Measurements from ENCODE around the gene ANKRD6. TPM values are rescaled to one million over a fixed set of nuclear protein-coding genes. Genes with fewer than 3 reads are reported as not detected.
A peak's percentile ranks its signal among the peaks of the same experiment; 100 is the strongest.

Gene ANKRD6
- polyA plus RNA-seq, 3 donors: 0.93 to 3.0 (median 1.2) TPM

GRCh38 chr6:89602166-89602565 is 169.2 kb downstream of the ANKRD6 start:
- WGBS (ENCODE audit: insufficient coverage): 93% methylated on average over 3 of the region's 6 CpGs

GRCh38 chr6:89604653-89605052 is 171.7 kb downstream of the ANKRD6 start:
- Histone ChIP-seq H3K36me3 (replicated peaks in 1 of 2; ENCODE audit: control insufficient read depth in 1 of 2, insufficient read depth in 2 of 2, low read length in 2 of 2) (no peaks in the 10 kb centered on the region), H3K4me2 (replicated peaks; ENCODE audit: extremely low read depth, low read length, poor library complexity, severe bottlenecking) (no peak overlapping the region), H3K27ac (ENCODE audit: low read depth in 1 of 2, low read length in 2 of 2) (no peak overlapping the region), H3K4me3 (replicated peaks in 1 of 3; ENCODE audit: low read depth in 2 of 3, low read length in 3 of 3) (no peak overlapping the region), H3K79me2 (ENCODE audit: insufficient read depth, low read length) (no peaks in the 10 kb centered on the region), H3K27me3 (ENCODE audit: control insufficient read depth in 2 of 2, insufficient read depth in 2 of 2, low read length in 2 of 2) (no peaks in the 10 kb centered on the region), H3K4me1 (ENCODE audit: control insufficient read depth in 1 of 2, insufficient read depth in 2 of 2, low read length in 2 of 2) (no peaks in the 10 kb centered on the region), H3K9ac (ENCODE audit: insufficient read depth, low read length, poor library complexity, severe bottlenecking) (no peak overlapping the region), H4K20me1 (ENCODE audit: insufficient read depth, low read length) (no peaks in the 10 kb centered on the region), H3K9me3 (replicated peaks in 1 of 2; ENCODE audit: control insufficient read depth in 1 of 2, insufficient read depth in 1 of 2, low read length in 2 of 2) (no peaks in the 10 kb centered on the region), H2AFZ (ENCODE audit: insufficient read depth, low read depth, low read length, poor library complexity, severe bottlenecking) (no peak overlapping the region)
- H3K4me3 Mint-ChIP-seq: no peak overlapping the region
- no peak for TF ChIP-seq CTCF (IDR thresholded peaks at IDR 0.05)
- H3K36me3 Mint-ChIP-seq: peaks cover 0 to 2% of the 10 kb centered on the region in 2 donors
- intact Hi-C loops (cut with micrococcal nuclease): no loop called here
- WGBS (ENCODE audit: insufficient coverage): 80% methylated on average over 1 of the region's 5 CpGs
- DNase-seq: no peak
- no peaks in the 10 kb centered on the region for H3K9me3 Mint-ChIP-seq
- peak overlapping the region in 1 of 7 donors; percentile 46 for H3K27ac Mint-ChIP-seq
- peaks cover 0 to 1% (median 0%) of the 10 kb centered on the region in 3 donors for H3K27me3 Mint-ChIP-seq (ENCODE audit: low read depth in 3 of 3)
- H3K4me1 Mint-ChIP-seq: no peaks in the 10 kb centered on the region

More at GRCh38 chr6:89602166-89602565, 169.2 kb downstream of the ANKRD6 start:
- Mint-ChIP-seq H3K27me3 (ENCODE audit: low read depth in 3 of 3) (no peaks in the 10 kb centered on the region), H3K36me3 (peaks cover 0 to 2% of the 10 kb centered on the region in 2 donors), H3K4me1 (no peaks in the 10 kb centered on the region), H3K27ac (no peak overlapping the region), H3K4me3 (no peak overlapping the region), H3K9me3 (peaks cover 0 to 5% (median 2%) of the 10 kb centered on the region in 7 donors)
- H3K4me3 ChIP-seq (replicated peaks in 1 of 3; ENCODE audit: low read depth in 2 of 3, low read length in 3 of 3): no peak overlapping the region
- no peak overlapping the region for H3K27ac ChIP-seq (ENCODE audit: low read depth in 1 of 2, low read length in 2 of 2)
- DNase-seq: no peak
- H3K36me3 ChIP-seq (replicated peaks in 1 of 2; ENCODE audit: control insufficient read depth in 1 of 2, insufficient read depth in 2 of 2, low read length in 2 of 2): no peaks in the 10 kb centered on the region
- no peaks in the 10 kb centered on the region for H3K79me2 ChIP-seq (ENCODE audit: insufficient read depth, low read length)
- H4K20me1 ChIP-seq (ENCODE audit: insufficient read depth, low read length): no peaks in the 10 kb centered on the region
- no peak for TF ChIP-seq CTCF (IDR thresholded peaks at IDR 0.05)
- no peaks in the 10 kb centered on the region for H3K9me3 ChIP-seq (replicated peaks in 1 of 2; ENCODE audit: control insufficient read depth in 1 of 2, insufficient read depth in 1 of 2, low read length in 2 of 2)
- no peaks in the 10 kb centered on the region for H3K27me3 ChIP-seq (ENCODE audit: control insufficient read depth in 2 of 2, insufficient read depth in 2 of 2, low read length in 2 of 2)
- no peak overlapping the region for H3K4me2 ChIP-seq (replicated peaks; ENCODE audit: extremely low read depth, low read length, poor library complexity, severe bottlenecking)
- intact Hi-C loops (cut with micrococcal nuclease): no loop called here
- H2AFZ ChIP-seq (ENCODE audit: insufficient read depth, low read depth, low read length, poor library complexity, severe bottlenecking): no peak overlapping the region
- H3K4me1 ChIP-seq (ENCODE audit: control insufficient read depth in 1 of 2, insufficient read depth in 2 of 2, low read length in 2 of 2): no peaks in the 10 kb centered on the region
- no peak overlapping the region for H3K9ac ChIP-seq (ENCODE audit: insufficient read depth, low read length, poor library complexity, severe bottlenecking)
